ENCODE measurements around the gene ATP8B1. TPM values are rescaled to one million over a fixed set of nuclear protein-coding genes. Genes with fewer than 3 reads are reported as not detected.

ATP8B1 gene
- total RNA-seq, 1 experiment from 2014 or later, result 5.6 TPM

GRCh38 chr18:57733861-57734260 lies 69.3 kb downstream of the ATP8B1 start (continued):
- no peak for TF ChIP-seq NR3C1 (CRISPR knock-in tag; conservative IDR thresholded peaks at IDR 0.05; ENCODE audit: low read depth)
- TF ChIP-seq, protein P1, sequence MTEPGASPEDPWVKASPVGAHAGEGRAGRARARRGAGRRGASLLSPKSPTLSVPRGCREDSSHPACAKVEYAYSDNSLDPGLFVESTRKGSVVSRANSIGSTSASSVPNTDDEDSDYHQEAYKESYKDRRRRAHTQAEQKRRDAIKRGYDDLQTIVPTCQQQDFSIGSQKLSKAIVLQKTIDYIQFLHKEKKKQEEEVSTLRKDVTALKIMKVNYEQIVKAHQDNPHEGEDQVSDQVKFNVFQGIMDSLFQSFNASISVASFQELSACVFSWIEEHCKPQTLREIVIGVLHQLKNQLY (CRISPR knock-in tag; IDR thresholded peaks at IDR 0.05), result no peak

GRCh38 chr18:57730146-57730545 lies 73.0 kb downstream of the ATP8B1 start:
- TF ChIP-seq, protein P2, sequence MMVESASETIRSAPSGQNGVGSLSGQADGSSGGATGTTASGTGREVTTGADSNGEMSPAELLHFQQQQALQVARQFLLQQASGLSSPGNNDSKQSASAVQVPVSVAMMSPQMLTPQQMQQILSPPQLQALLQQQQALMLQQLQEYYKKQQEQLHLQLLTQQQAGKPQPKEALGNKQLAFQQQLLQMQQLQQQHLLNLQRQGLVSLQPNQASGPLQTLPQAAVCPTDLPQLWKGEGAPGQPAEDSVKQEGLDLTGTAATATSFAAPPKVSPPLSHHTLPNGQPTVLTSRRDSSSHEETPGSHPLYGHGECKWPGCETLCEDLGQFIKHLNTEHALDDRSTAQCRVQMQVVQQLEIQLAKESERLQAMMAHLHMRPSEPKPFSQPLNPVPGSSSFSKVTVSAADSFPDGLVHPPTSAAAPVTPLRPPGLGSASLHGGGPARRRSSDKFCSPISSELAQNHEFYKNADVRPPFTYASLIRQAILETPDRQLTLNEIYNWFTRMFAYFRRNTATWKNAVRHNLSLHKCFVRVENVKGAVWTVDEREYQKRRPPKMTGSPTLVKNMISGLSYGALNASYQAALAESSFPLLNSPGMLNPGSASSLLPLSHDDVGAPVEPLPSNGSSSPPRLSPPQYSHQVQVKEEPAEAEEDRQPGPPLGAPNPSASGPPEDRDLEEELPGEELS (CRISPR knock-in tag; IDR thresholded peaks at IDR 0.05), result no peak
- TF ChIP-seq MYBL2 (CRISPR knock-in tag; IDR thresholded peaks at IDR 0.05), result no peak
- TF ChIP-seq, protein P3, sequence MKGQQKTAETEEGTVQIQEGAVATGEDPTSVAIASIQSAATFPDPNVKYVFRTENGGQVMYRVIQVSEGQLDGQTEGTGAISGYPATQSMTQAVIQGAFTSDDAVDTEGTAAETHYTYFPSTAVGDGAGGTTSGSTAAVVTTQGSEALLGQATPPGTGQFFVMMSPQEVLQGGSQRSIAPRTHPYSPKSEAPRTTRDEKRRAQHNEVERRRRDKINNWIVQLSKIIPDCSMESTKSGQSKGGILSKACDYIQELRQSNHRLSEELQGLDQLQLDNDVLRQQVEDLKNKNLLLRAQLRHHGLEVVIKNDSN (CRISPR knock-in tag; IDR thresholded peaks at IDR 0.05), result no peak
- TF ChIP-seq JUN (CRISPR knock-in tag; IDR thresholded peaks at IDR 0.05), result no peak
- TF ChIP-seq ESRRA (CRISPR knock-in tag; IDR thresholded peaks at IDR 0.05; ENCODE audit: borderline replicate concordance), result no peak
- TF ChIP-seq, protein P4, sequence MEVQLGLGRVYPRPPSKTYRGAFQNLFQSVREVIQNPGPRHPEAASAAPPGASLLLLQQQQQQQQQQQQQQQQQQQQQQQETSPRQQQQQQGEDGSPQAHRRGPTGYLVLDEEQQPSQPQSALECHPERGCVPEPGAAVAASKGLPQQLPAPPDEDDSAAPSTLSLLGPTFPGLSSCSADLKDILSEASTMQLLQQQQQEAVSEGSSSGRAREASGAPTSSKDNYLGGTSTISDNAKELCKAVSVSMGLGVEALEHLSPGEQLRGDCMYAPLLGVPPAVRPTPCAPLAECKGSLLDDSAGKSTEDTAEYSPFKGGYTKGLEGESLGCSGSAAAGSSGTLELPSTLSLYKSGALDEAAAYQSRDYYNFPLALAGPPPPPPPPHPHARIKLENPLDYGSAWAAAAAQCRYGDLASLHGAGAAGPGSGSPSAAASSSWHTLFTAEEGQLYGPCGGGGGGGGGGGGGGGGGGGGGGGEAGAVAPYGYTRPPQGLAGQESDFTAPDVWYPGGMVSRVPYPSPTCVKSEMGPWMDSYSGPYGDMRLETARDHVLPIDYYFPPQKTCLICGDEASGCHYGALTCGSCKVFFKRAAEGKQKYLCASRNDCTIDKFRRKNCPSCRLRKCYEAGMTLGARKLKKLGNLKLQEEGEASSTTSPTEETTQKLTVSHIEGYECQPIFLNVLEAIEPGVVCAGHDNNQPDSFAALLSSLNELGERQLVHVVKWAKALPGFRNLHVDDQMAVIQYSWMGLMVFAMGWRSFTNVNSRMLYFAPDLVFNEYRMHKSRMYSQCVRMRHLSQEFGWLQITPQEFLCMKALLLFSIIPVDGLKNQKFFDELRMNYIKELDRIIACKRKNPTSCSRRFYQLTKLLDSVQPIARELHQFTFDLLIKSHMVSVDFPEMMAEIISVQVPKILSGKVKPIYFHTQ (CRISPR knock-in tag; IDR thresholded peaks at IDR 0.05), result no peak
- TF ChIP-seq, protein P5, sequence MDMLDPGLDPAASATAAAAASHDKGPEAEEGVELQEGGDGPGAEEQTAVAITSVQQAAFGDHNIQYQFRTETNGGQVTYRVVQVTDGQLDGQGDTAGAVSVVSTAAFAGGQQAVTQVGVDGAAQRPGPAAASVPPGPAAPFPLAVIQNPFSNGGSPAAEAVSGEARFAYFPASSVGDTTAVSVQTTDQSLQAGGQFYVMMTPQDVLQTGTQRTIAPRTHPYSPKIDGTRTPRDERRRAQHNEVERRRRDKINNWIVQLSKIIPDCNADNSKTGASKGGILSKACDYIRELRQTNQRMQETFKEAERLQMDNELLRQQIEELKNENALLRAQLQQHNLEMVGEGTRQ (CRISPR knock-in tag; IDR thresholded peaks at IDR 0.05), result no peak
- TF ChIP-seq CDX4 (CRISPR knock-in tag; IDR thresholded peaks at IDR 0.05; ENCODE audit: borderline replicate concordance), result no peak
- Mint-ChIP-seq H3K9me3 (peaks cover 13% of the 10 kb centered on the region), H3K36me3 (peaks cover 13% of the 10 kb centered on the region), H3K27ac (no peak overlapping the region), H3K4me1 (peaks cover 3% of the 10 kb centered on the region; the same call in 1 of the 2 replicates), H3K27me3 (ENCODE audit: low read depth) (no peaks in the 10 kb centered on the region; the same call in 1 of the 2 replicates), H3K4me3 (no peak overlapping the region)
- POLR2A ChIA-PET, result no interaction called here
- CTCF ChIA-PET, result no interaction called here
- ATAC-seq (no peak), DNase-seq (ENCODE audit: low spot score) (no peak)

DNA sequence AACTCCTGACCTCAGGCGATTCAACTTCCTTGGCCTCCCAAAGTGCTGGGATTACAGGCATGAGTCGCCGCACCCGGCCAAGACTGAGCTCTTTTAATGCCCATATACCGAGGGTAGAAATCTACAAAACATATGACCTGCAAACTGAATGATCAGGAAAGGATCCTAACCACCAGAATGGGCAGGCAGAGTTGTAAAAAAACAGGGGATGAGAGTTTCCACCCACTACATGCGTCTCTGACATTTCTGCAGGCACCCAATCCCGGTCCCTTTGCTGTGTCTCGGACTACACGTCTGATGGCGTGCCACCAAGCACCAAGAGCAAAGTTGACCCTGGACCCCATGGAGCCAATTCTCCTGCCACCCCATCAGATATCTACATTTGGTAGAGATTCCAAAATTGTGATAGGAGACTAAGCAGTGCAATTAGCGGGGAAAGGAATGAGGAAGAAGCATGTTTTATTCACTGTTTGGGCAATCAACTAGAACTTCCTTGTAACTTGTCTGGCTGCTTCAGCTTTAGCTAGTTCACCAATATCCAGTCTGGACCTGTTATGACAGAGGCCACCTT lies 74.1 kb downstream of the ATP8B1 start:
- Mint-ChIP-seq H3K27me3 (ENCODE audit: low read depth) (no peaks in the 10 kb centered on the region; the same call in 1 of the 2 replicates), H3K27ac (no peak overlapping the region), H3K4me1 (peaks cover 3% of the 10 kb centered on the region; the same call in 1 of the 2 replicates), H3K4me3 (no peak overlapping the region), H3K9me3 (peaks cover 11% of the 10 kb centered on the region), H3K36me3 (peaks cover 12% of the 10 kb centered on the region)
- ChIA-PET CTCF (no interaction called here), POLR2A (no interaction called here)
- TF ChIP-seq ZNF416 (CRISPR knock-in tag; IDR thresholded peaks at IDR 0.05) (no peak), ZNF138 (CRISPR knock-in tag; conservative IDR thresholded peaks at IDR 0.05) (no peak)
- ATAC-seq (no peak), DNase-seq (ENCODE audit: low spot score) (no peak)
